CD4-positive, alpha-beta T cell treated with Interleukin-1 beta for 1 hour (primary cell): ENCODE measurements around the gene SETD3.

Source experiments
- DNase-seq, 2 donors: peaks; one replicate each; pipeline ENCODE4 v3.0.0-alpha.2; 2020 to 2022

SETD3 gene

GRCh38 chr14:99454246-99454645, 26.4 kb downstream of the SETD3 start:
- no peak for DNase-seq

GRCh38 chr14:99452968-99453367, 27.7 kb downstream of the SETD3 start:
- DNase-seq = no peak

GRCh38 chr14:99451234-99451633, 29.4 kb downstream of the SETD3 start:
- DNase-seq = no peak

- no peak for DNase-seq
Observed at GRCh38 chr14:99450266-99450665, 30.4 kb downstream of the SETD3 start.

GRCh38 chr14:99447739-99448138, 32.9 kb downstream of the SETD3 start:
- no peak for DNase-seq

- no peak for DNase-seq
Observed at GRCh38 chr14:99445931-99446330, 34.7 kb downstream of the SETD3 start.

GRCh38 chr14:99441918-99442317, 38.7 kb downstream of the SETD3 start:
- no peak for DNase-seq

GRCh38 chr14:99441157-99441870, 39.3 kb downstream of the SETD3 start:
- DNase-seq = no peak

GRCh38 chr14:99440278-99440677, 40.4 kb downstream of the SETD3 start:
- DNase-seq = no peak

- DNase-seq = no peak
Observed at GRCh38 chr14:99437706-99438105, 43.0 kb downstream of the SETD3 start.

- peak in 1 of 2 donors; percentile 18 for DNase-seq
Observed at GRCh38 chr14:99436247-99437180, 44.1 kb downstream of the SETD3 start.

- no peak for DNase-seq
Observed at GRCh38 chr14:99435327-99435726, 45.3 kb downstream of the SETD3 start.

- no peak for DNase-seq
Observed at GRCh38 chr14:99432485-99432884, 48.2 kb downstream of the SETD3 start.

- no peak for DNase-seq
Observed at GRCh38 chr14:99431986-99432385, 48.7 kb downstream of the SETD3 start.

- peak; percentile 18 to 21 for DNase-seq
Observed at GRCh38 chr14:99430491-99430890, 50.2 kb downstream of the SETD3 start.

- DNase-seq = no peak
Observed at GRCh38 chr14:99427632-99428300, 52.9 kb downstream of the SETD3 start.

GRCh38 chr14:99426813-99427346, 53.8 kb downstream of the SETD3 start:
- no peak for DNase-seq

GRCh38 chr14:99426265-99426664, 54.4 kb downstream of the SETD3 start:
- DNase-seq = no peak

- no peak for DNase-seq
Observed at GRCh38 chr14:99425272-99425681, 55.4 kb downstream of the SETD3 start.

- no peak for DNase-seq
Observed at GRCh38 chr14:99424306-99424877, 56.3 kb downstream of the SETD3 start.

GRCh38 chr14:99423434-99423833, 57.2 kb downstream of the SETD3 start:
- no peak for DNase-seq

- no peak for DNase-seq
Observed at GRCh38 chr14:99422228-99423010, 58.2 kb downstream of the SETD3 start.
